GM23248 (cell line): Measurements from ENCODE around the gene PREB. TPM values are rescaled to one million over a fixed set of nuclear protein-coding genes. Genes with fewer than 3 reads are reported as not detected.

Source experiments
- DNase-seq: peaks from one replicate; pipeline ENCODE4 v3.0.0-alpha.2; 2015
- H2AFZ ChIP-seq: fragments of 200-600 bp; sonication (generic); 2 replicates; pipeline ENCODE4 v1.6.1; 2016; ENCODE audit warnings: antibody characterized with exemption
- H3F3A ChIP-seq: fragments of 200-600 bp; sonication (generic); 2 replicates; pipeline ENCODE4 v1.6.1; 2016; ENCODE audit warnings: mild to moderate bottlenecking, antibody characterized with exemption, mixed run types; ENCODE audit not compliant: insufficient read depth
- H3K27ac ChIP-seq: fragments of 200-600 bp; sonication (generic); 2 replicates; pipeline ENCODE4 v1.5.1; 2016; ENCODE audit warnings: mild to moderate bottlenecking
- H3K27me3 ChIP-seq: fragments of 200-600 bp; sonication (generic); replicated peaks from 2 replicates; pipeline ENCODE4 v1.6.1; 2016; ENCODE audit warnings: mild to moderate bottlenecking; ENCODE audit not compliant: insufficient read depth
- H3K36me3 ChIP-seq: fragments of 200-600 bp; sonication (generic); 2 replicates; pipeline ENCODE4 v1.6.1; 2016; ENCODE audit warnings: low read depth, mild to moderate bottlenecking
- H3K4me1 ChIP-seq: fragments of 200-600 bp; sonication (generic); 2 replicates; pipeline ENCODE4 v1.6.1; 2016; ENCODE audit warnings: mild to moderate bottlenecking; ENCODE audit not compliant: insufficient read depth
- H3K4me2 ChIP-seq: fragments of 200-600 bp; sonication (generic); one replicate; pipeline ENCODE4 v1.6.1; 2016; ENCODE audit warnings: mild to moderate bottlenecking; ENCODE audit not compliant: unreplicated experiment
- H3K4me3 ChIP-seq: fragments of 200-600 bp; sonication (generic); 2 replicates; pipeline ENCODE4 v1.5.1; 2016; ENCODE audit warnings: mild to moderate bottlenecking
- H3K79me2 ChIP-seq: fragments of 200-600 bp; sonication (generic); 2 replicates; pipeline ENCODE4 v1.6.1; 2016; ENCODE audit warnings: mild to moderate bottlenecking; ENCODE audit not compliant: insufficient read depth
- H3K9ac ChIP-seq: fragments of 200-600 bp; sonication (generic); 2 replicates; pipeline ENCODE4 v1.6.1; 2016; ENCODE audit warnings: mild to moderate bottlenecking
- H3K9me2 ChIP-seq: fragments of 200-600 bp; sonication (generic); 2 replicates; pipeline ENCODE4 v1.6.1; 2016; ENCODE audit warnings: mixed run types, mild to moderate bottlenecking, moderate library complexity; ENCODE audit not compliant: insufficient read depth
- H3K9me3 ChIP-seq: fragments of 200-600 bp; sonication (generic); one replicate; pipeline ENCODE4 v1.6.1; 2017; ENCODE audit warnings: low read depth
- H4K20me1 ChIP-seq: fragments of 200-600 bp; sonication (generic); 2 replicates; pipeline ENCODE4 v1.6.0; 2016; ENCODE audit not compliant: insufficient read depth
- EZH2 ChIP-seq: fragments of 200-600 bp; sonication (generic); IDR thresholded peaks from 2 replicates; pipeline ENCODE4 v1.6.1; 2018; ENCODE audit warnings: antibody characterized with exemption, mild to moderate bottlenecking; ENCODE audit not compliant: insufficient read depth, poor library complexity, severe bottlenecking
- EZH2phosphoT487 ChIP-seq: fragments of 200-600 bp; sonication (generic); IDR thresholded peaks from 2 replicates; pipeline ENCODE4 v1.6.1; 2018; ENCODE audit warnings: antibody characterized with exemption, moderate library complexity, mild to moderate bottlenecking, low read depth; ENCODE audit not compliant: insufficient read depth
- WGBS, 2 experiments: methylation state at CpG; one replicate each; pipeline ENCODE4 v1.1.6; 2015 to 2017; ENCODE audit warnings: low lambda C conversion rate in 2 of 2, low coverage in 1 of 2; ENCODE audit errors: missing lambda C conversion rate in 2 of 2; 5-methylcytosine and 5-hydroxymethylcytosine counted together
- in situ Hi-C: fragments of 300-500 bp; cut with MboI; formaldehyde crosslinking; loops from 2 replicates; pipeline ENCODE4 v1.15.0; 2020
- polyA plus RNA-seq: library from polyadenylated mRNA; unstranded; fragments of >200 nt; fragmentation: Nextera tagmentation; extraction: Ambion mirVana; gene quantifications from 2 replicates; pipeline ENCODE4 v1.2.1, GENCODE V29; 2016
- total RNA-seq: library from RNA; depleted of rRNA; stranded (reverse); fragments of >200 nt; shearing (Covaris generic); gene quantifications from 2 replicates; pipeline ENCODE4 v1.2.3, GENCODE V29; 2014

The PREB gene
- total and polyA plus RNA-seq, 2 experiments from 2014 or later: 45.0 to 52.2 TPM

DNA sequence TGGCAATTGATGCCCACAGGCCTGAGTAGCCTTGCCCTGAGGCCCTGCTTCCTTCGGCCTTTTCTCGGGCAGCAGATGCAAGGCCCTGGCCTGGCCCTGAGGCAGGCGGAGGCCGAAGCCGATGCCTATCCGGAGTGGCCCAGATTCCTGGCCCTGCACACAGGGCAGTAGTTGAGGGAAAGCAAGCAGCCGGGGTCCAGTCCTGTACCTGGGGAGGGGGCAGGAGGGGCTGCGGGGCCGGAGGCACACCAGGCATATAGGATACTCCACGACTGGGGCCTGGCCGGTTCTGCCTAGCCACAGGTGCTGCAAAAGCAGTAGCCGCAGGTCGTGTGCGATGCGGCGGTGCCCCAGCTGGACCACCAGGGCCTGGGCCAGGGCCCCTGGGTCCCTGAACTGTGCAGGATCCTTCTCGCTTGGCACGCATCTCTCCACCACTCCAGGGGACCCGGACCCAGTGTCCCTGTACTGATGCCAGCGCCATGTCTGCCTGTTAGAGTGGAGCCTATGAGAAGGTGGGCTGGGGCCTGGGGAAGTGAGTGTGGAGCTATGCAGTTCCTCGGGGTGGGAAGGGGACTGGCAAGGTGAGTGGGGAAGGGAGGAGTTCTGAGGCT is 3.0 kb upstream of the PREB start:
- Histone ChIP-seq H2AFZ (no peak overlapping the region), H3F3A (no peaks in the 10 kb centered on the region), H3K36me3 (no peaks in the 10 kb centered on the region), H3K27ac (no peak overlapping the region), H3K9ac (no peak overlapping the region), H3K4me1 (peaks cover 11% of the 10 kb centered on the region; the same call in 1 of the 2 replicates), H3K9me2 (no peaks in the 10 kb centered on the region), H4K20me1 (no peaks in the 10 kb centered on the region), H3K27me3 (no peaks in the 10 kb centered on the region; the same call in 1 of the 2 replicates), H3K79me2 (peaks cover 20% of the 10 kb centered on the region), H3K9me3 (no peaks in the 10 kb centered on the region), H3K4me2 (no peak overlapping the region), H3K4me3 (no peak overlapping the region)
- in situ Hi-C loops: no loop called here
- TF ChIP-seq EZH2phosphoT487 (no peak), EZH2 (no peak)
- DNase-seq: no peak
- WGBS, 2 experiments: 85 to 92% methylated on average over 17 to 21 of the region's 21 CpGs

DNA sequence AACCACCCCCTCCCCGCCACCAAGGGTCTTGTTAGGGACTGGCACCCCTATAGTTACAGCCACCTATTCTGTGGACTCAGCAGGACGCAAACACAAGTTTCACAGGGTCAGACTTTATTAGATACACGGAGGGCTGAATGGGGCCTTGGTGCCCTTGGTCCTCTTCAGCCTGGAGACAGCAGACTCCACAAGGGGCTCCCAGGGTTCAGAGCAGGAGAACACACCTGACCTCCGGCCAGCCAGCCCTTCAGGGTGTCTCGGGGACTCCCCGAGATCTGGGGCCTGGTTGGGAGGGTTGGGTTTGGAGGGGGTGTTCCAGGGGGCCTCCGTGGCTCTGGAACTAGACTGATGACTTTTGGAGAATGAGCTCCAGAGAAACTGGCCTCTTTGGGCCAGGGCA is 2.3 kb upstream of the PREB start:
- no peak for TF ChIP-seq EZH2phosphoT487
- no peak for TF ChIP-seq EZH2
- Histone ChIP-seq H3K4me1 (peaks cover 11% of the 10 kb centered on the region; the same call in 1 of the 2 replicates), H3K36me3 (no peaks in the 10 kb centered on the region), H2AFZ (no peak overlapping the region), H3K9ac (no peak overlapping the region), H3K9me2 (no peaks in the 10 kb centered on the region), H3K27ac (no peak overlapping the region), H3K79me2 (peaks cover 20% of the 10 kb centered on the region), H3K4me2 (no peak overlapping the region), H3K4me3 (no peak overlapping the region), H3K9me3 (no peaks in the 10 kb centered on the region), H4K20me1 (no peaks in the 10 kb centered on the region), H3K27me3 (no peaks in the 10 kb centered on the region), H3F3A (no peaks in the 10 kb centered on the region)
- no peak for DNase-seq
- in situ Hi-C loops: no loop called here
- 84 to 89% methylated on average over 7 of the region's 7 CpGs for WGBS, 2 experiments

DNA sequence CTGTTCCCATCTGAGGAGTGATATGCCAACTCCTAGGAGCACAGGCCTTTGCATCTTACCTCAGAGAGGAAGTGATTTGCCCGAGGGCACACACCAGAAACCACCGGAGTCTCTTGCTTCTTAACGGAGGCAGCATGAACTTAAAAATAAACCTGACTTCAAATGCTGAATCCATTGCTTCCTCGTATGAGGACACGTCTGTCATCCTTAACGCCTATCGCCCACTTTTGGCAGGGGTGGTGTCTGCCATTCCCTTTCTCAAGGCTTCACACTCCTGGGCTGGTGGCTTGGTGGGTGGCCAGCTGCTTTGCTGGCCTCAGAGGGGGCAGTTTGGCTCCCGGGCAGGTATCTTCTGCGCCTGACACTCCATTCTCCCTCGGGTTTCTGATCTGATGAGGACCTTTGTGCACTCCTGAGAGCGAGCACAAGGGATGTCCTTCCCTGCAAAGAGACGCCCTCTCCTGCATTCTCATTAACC is 1.1 kb upstream of the PREB start:
- Histone ChIP-seq H3K27ac (no peak overlapping the region), H3K36me3 (no peaks in the 10 kb centered on the region), H3K4me3 (no peak overlapping the region), H3K9me3 (no peaks in the 10 kb centered on the region), H4K20me1 (no peaks in the 10 kb centered on the region), H3K4me1 (peaks cover 11% of the 10 kb centered on the region; the same call in 1 of the 2 replicates), H3K79me2 (peaks cover 20% of the 10 kb centered on the region), H3K27me3 (no peaks in the 10 kb centered on the region), H3K9ac (no peak overlapping the region), H3K4me2 (no peak overlapping the region), H3K9me2 (no peaks in the 10 kb centered on the region), H3F3A (no peaks in the 10 kb centered on the region), H2AFZ (peak overlapping the region; percentile 95; the same call in 1 of the 2 replicates)
- in situ Hi-C loops: no loop called here
- DNase-seq: no peak
- TF ChIP-seq EZH2phosphoT487 (no peak), EZH2 (no peak)
- 79 to 82% methylated on average over 12 of the region's 12 CpGs for WGBS, 2 experiments

DNA sequence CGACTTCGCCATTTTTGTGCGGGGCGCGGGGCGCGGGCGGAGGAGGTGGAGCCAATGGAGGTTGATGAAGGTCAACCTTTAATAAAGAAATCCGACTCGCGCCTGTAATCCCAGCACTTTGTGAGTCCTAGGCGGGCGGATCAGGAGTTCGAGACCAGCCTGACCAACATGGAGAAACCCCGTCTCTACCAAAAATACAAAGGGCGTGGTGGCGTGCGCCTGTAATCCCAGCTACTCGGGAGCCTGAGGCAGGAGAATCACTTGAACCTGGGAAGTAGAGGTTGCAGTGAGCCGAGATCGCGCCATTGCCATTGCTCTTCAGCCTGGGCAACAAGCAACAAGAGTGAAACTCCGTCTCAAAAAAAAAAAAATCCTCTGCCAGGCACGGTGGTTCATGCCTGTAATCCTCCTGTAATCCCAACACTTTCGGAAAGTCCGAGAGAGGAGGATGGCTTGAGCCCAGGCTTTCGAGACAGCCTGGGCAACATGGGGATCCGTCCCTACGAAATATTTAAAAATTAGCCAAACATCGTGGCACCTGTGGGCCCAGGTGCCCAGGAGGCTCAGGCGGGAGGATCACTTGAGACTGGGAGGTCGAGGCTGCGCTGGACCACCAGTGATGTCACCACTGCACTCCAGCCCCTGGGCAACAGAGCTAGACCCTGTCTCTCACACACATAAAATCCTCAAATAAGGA is 493 bp upstream of the PREB start:
- H2AFZ ChIP-seq: peak overlapping the region; percentile 95
- WGBS, 2 experiments: 53 to 55% methylated on average over 33 of the region's 33 CpGs
- H3K36me3 ChIP-seq: no peaks in the 10 kb centered on the region
- no peaks in the 10 kb centered on the region for H3K27me3 ChIP-seq
- peaks cover 11% of the 10 kb centered on the region; the same call in 1 of the 2 replicates for H3K4me1 ChIP-seq
- in situ Hi-C loops: no loop called here
- peaks cover 20% of the 10 kb centered on the region for H3K79me2 ChIP-seq
- H3K27ac ChIP-seq: no peak overlapping the region
- no peaks in the 10 kb centered on the region for H3K9me2 ChIP-seq
- no peak for DNase-seq
- no peak overlapping the region for H3K4me2 ChIP-seq
- H3K9ac ChIP-seq: 0 out of 2 replicates have a peak overlapping the region, but pooled peaks have one; percentile 33
- TF ChIP-seq EZH2 (no peak), EZH2phosphoT487 (no peak)
- no peaks in the 10 kb centered on the region for H3K9me3 ChIP-seq
- H3K4me3 ChIP-seq: peak overlapping the region; percentile 96
- H4K20me1 ChIP-seq: no peaks in the 10 kb centered on the region
- no peaks in the 10 kb centered on the region for H3F3A ChIP-seq
